Measurements from ENCODE around the gene KIF1C. TPM values are rescaled to one million over a fixed set of nuclear protein-coding genes. Genes with fewer than 3 reads are reported as not detected.

The KIF1C gene
- total and polyA plus RNA-seq, 8 donors: 48.9 to 239 (median 68.5) TPM

DNA sequence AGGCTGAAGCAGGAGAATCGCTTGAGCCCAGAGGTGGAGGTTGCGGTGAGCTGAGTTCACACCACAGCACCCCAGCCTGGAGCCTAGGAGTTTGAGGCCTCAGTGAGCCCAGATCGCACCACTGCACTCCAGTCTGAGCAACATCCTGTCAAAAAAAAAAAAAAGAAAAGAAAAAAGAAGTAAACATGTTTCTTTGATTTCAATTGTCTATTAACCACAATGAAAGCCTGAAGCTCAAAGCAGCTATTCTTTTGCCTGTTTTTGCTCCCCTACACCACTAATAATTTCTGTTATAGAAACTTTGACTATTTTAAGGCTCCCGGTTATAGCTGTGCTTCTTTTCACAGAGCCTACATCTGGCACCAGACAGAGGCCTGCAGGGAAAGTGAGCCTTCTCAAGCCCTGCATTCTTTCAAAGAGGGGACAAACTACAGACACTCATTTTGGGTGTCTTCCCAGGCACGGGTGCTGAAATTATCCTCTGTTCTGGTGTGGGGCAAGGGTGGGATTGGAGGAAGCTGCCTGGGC lies 51.6 kb downstream of the KIF1C start:
- Histone ChIP-seq H3K9me3 (no peaks in the 10 kb centered on the region), H3K27me3 (no peaks in the 10 kb centered on the region), H3K27ac (peak overlapping the region; percentile 28 to 42), H3K4me1 (no peaks in the 10 kb centered on the region), H3K36me3 (no peaks in the 10 kb centered on the region), H3K4me3 (no peak overlapping the region)
- ATAC-seq (no peak), DNase-seq (no peak)
- TF ChIP-seq, protein P1, sequence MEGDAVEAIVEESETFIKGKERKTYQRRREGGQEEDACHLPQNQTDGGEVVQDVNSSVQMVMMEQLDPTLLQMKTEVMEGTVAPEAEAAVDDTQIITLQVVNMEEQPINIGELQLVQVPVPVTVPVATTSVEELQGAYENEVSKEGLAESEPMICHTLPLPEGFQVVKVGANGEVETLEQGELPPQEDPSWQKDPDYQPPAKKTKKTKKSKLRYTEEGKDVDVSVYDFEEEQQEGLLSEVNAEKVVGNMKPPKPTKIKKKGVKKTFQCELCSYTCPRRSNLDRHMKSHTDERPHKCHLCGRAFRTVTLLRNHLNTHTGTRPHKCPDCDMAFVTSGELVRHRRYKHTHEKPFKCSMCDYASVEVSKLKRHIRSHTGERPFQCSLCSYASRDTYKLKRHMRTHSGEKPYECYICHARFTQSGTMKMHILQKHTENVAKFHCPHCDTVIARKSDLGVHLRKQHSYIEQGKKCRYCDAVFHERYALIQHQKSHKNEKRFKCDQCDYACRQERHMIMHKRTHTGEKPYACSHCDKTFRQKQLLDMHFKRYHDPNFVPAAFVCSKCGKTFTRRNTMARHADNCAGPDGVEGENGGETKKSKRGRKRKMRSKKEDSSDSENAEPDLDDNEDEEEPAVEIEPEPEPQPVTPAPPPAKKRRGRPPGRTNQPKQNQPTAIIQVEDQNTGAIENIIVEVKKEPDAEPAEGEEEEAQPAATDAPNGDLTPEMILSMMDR (IDR thresholded peaks at IDR 0.05): no peak
- intact Hi-C loops (cut with DNase I): no loop called here

DNA sequence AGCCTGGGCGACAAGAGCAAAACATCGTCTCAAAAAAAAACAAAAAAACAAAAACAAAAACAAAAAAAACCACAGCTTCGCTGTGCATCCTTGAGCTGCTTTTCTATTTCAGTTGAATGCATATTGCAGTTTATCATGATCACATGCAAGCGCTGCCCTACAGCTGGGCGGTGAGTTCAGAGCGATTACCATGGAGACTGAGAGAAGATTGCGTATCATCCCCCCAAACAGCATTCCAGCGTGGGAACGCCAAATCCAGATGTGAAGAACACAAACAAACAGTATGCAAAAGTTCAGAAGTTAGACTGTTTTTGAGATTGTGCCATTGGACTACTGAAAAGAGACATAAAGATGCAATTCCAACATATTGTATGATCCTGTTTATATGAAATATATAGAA lies 52.5 kb downstream of the KIF1C start:
- DNase-seq: peak in 2 of 4 donors; percentile 64 to 80
- no peak overlapping the region for H3K4me3 ChIP-seq
- no peak for ATAC-seq

DNA sequence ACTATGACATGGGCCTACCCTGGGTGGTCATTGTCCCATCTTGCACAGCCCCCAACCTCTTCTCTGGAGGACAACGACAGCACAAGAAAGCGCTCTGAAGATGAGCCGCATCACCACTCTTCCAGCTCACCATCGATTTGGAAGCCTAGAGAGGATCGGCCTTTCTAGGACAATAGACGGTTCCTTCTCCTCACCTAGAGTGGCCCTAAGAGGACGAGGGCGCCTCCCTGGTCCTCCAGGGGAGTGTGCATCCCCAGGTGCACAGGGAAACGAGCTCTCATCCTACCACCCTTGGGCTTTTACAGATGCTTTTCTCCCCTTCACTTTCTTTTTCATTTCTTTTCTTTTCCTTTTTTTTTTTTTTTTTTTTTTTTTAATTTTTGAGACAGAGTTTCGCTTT lies 57.8 kb downstream of the KIF1C start:
- TF ChIP-seq, protein P1 (IDR thresholded peaks at IDR 0.05): no peak
- Histone ChIP-seq H3K27me3 (peaks cover 0 to 8% of the 10 kb centered on the region in 2 donors), H3K36me3 (no peaks in the 10 kb centered on the region), H3K4me1 (no peaks in the 10 kb centered on the region), H3K4me3 (no peak overlapping the region), H3K9me3 (no peaks in the 10 kb centered on the region), H3K27ac (no peak overlapping the region)
- intact Hi-C loops (cut with DNase I): no loop called here
- DNase-seq (no peak), ATAC-seq (no peak)

More for the DNA sequence above, 52.5 kb downstream of the KIF1C start:
- no peaks in the 10 kb centered on the region for H3K36me3 ChIP-seq
- intact Hi-C loops (cut with DNase I): no loop called here
- H3K9me3 ChIP-seq: no peaks in the 10 kb centered on the region
- H3K27ac ChIP-seq: peak overlapping the region in 1 of 2 donors; percentile 28
- no peaks in the 10 kb centered on the region for H3K27me3 ChIP-seq
- no peaks in the 10 kb centered on the region for H3K4me1 ChIP-seq
- TF ChIP-seq, protein P1 (IDR thresholded peaks at IDR 0.05): no peak

DNA sequence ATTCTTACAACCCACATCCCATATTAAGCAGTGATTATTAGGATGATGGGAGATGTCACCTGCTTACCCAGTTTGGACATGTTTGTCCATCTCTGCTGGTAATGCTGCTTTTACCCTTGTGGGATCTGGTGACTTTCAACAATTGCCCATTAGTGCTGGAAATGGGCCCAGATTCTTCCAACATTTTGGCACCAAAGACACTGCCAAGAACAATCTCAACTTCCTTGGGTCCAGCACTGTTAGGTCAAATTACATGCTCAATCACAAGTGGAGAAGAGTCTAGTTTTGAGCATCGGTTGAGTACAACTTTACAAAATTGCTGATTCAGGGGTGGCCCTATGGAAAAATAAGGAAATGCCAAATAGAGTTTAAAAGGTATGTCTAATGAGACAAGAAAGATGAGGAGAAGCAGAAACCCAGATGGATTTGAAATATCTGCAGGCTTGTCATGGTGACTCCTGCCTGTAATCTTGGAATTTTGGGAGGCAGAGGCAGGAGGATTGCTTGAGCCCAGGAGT lies 67.5 kb downstream of the KIF1C start:
- H3K27ac ChIP-seq: no peak overlapping the region
- no peak for ATAC-seq
- no peaks in the 10 kb centered on the region for H3K36me3 ChIP-seq
- TF ChIP-seq, protein P1 (IDR thresholded peaks at IDR 0.05): no peak
- H3K27me3 ChIP-seq: no peaks in the 10 kb centered on the region
- intact Hi-C loops (cut with DNase I): loop anchor here in 1 of 2 donors (10.0 kb wide), 1 partner anchor 80 kb away; the partner anchor contains the start of gene CAMTA2
- no peak overlapping the region for H3K4me3 ChIP-seq
- no peaks in the 10 kb centered on the region for H3K4me1 ChIP-seq
- no peaks in the 10 kb centered on the region for H3K9me3 ChIP-seq
- DNase-seq: no peak

DNA sequence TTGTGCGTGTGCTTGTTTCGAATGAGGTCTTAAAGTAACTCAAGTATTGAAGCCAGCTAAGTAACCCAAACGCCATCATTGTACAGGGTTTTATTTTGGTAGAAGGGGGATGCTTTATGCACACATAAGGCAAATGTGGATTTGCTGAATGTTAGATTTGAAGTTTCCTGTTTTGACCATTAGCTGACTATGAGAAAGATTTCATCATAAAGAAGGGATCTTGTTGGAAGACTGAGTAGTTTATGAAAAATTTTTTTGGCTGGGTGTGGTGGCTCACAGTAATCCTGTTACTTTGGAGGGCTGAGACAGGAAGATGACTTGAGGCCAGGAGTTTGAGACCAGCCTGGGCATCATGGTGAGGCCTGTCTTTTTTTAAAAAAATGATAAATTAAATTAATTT lies 70.5 kb downstream of the KIF1C start:
- H3K27ac ChIP-seq: no peak overlapping the region
- no peak overlapping the region for H3K4me3 ChIP-seq
- no peaks in the 10 kb centered on the region for H3K27me3 ChIP-seq
- ATAC-seq (no peak), DNase-seq (no peak)
- intact Hi-C loops (cut with DNase I): loop anchor here in 1 of 2 donors (10.0 kb wide), 1 partner anchor 83 kb away; the partner anchor contains the start of gene CAMTA2
- TF ChIP-seq, protein P1 (IDR thresholded peaks at IDR 0.05): no peak
- H3K9me3 ChIP-seq: no peaks in the 10 kb centered on the region
- H3K36me3 ChIP-seq: no peaks in the 10 kb centered on the region
- no peaks in the 10 kb centered on the region for H3K4me1 ChIP-seq
